Sciatic nerve (tissue), 1 donor: ENCODE data around the gene FGFRL1. TPM values are rescaled to one million over a fixed set of nuclear protein-coding genes. Genes with fewer than 3 reads are reported as not detected.

ENCODE experiments used
- total RNA-seq: library from RNA; stranded (reverse); fragmentation: NEBNext Ultra II Directional; extraction: Animal tissue kit (Norgen Biotek cat#: 25700); gene quantifications from one replicate; pipeline ENCODE4 v1.2.1, GENCODE V29; 2021
- donor health status: DM: no; HTN: no; CAD: no.

Gene FGFRL1
- total RNA-seq, 1 donor from 2014 or later = 16.6 TPM

Other genes with a start within 250 kb of the FGFRL1 start
- 11.6 TPM for gene CPLX1, start 185.5 kb upstream of the FGFRL1 start, total RNA-seq
- 96.6 TPM for gene GAK, start 79.3 kb upstream of the FGFRL1 start, total RNA-seq
- gene TMEM175, start 79.2 kb upstream of the FGFRL1 start, total RNA-seq = 26.8 TPM
- 9.6 TPM for gene DGKQ, start 38.1 kb upstream of the FGFRL1 start, total RNA-seq
- 36.7 TPM for gene IDUA, start 24.6 kb upstream of the FGFRL1 start, total RNA-seq
- 0.45 TPM for gene SLC26A1, start 18.2 kb upstream of the FGFRL1 start, total RNA-seq
- 17.9 TPM for gene RNF212, start 101.9 kb downstream of the FGFRL1 start, total RNA-seq
- 35.6 TPM for gene SPON2, start 161.0 kb downstream of the FGFRL1 start, total RNA-seq
- gene CTBP1, start 237.5 kb downstream of the FGFRL1 start, total RNA-seq = 143 TPM